ENCODE data around the gene CAPN12.
A peak's percentile ranks its signal among the peaks of the same experiment; 100 is the strongest.

Gene CAPN12

GRCh38 chr19:38737281-38737865 lies 6.9 kb downstream of the CAPN12 start:
- DNase-seq: no peak

GRCh38 chr19:38736413-38737280 lies 7.6 kb downstream of the CAPN12 start:
- peak; percentile 97 for DNase-seq

GRCh38 chr19:38736036-38736412 lies 8.2 kb downstream of the CAPN12 start:
- DNase-seq: no peak

- peak; percentile 84 for DNase-seq
These were observed 9.0 kb downstream of the CAPN12 start for GRCh38 chr19:38735257-38735686.

- peak; percentile 95 for DNase-seq
These were observed 9.6 kb downstream of the CAPN12 start for GRCh38 chr19:38734426-38735256.

GRCh38 chr19:38734176-38734425 lies 10.2 kb downstream of the CAPN12 start:
- no peak for DNase-seq

- DNase-seq: peak; percentile 85
These were observed 10.6 kb downstream of the CAPN12 start for GRCh38 chr19:38733493-38734175.

- no peak for DNase-seq
These were observed 11.1 kb downstream of the CAPN12 start for GRCh38 chr19:38733241-38733492.

GRCh38 chr19:38731654-38732301 lies 12.5 kb downstream of the CAPN12 start:
- no peak for DNase-seq

- no peak for DNase-seq
These were observed 13.3 kb downstream of the CAPN12 start for GRCh38 chr19:38730731-38731589.

- DNase-seq: no peak
These were observed 13.9 kb downstream of the CAPN12 start for GRCh38 chr19:38730470-38730730.

- DNase-seq: peak; percentile 97
These were observed 14.4 kb downstream of the CAPN12 start for GRCh38 chr19:38729653-38730469.

GRCh38 chr19:38728752-38729541 lies 15.3 kb downstream of the CAPN12 start:
- no peak for DNase-seq

GRCh38 chr19:38727868-38728660 lies 16.2 kb downstream of the CAPN12 start:
- DNase-seq: no peak

GRCh38 chr19:38727306-38727867 lies 16.9 kb downstream of the CAPN12 start:
- no peak for DNase-seq

- DNase-seq: no peak
These were observed 17.4 kb downstream of the CAPN12 start for GRCh38 chr19:38726761-38727301.

- DNase-seq: no peak
These were observed 18.0 kb downstream of the CAPN12 start for GRCh38 chr19:38726284-38726673.

- DNase-seq: no peak
These were observed 18.6 kb downstream of the CAPN12 start for GRCh38 chr19:38725469-38726283.

Data from 8988T (cell line).